Adipose tissue (tissue), 3 donors: ENCODE data around the gene MAGEB4. TPM values are rescaled to one million over a fixed set of nuclear protein-coding genes. Genes with fewer than 3 reads are reported as not detected.

Experiments used
- H3K27ac ChIP-seq: one replicate; pipeline ENCODE4 v1.5.1; 2013; ENCODE audit warnings: low read depth, low read length
- WGBS, 3 donors: extraction: QIAGEN DNeasy Blood & Tissue Kit; methylation state at CpG; one replicate each; pipeline ENCODE4 v1.1.7; 2013; 5-methylcytosine and 5-hydroxymethylcytosine counted together
- polyA plus RNA-seq, 3 donors: library from polyadenylated mRNA; stranded (reverse); fragments of 200-250 nt; gene quantifications; one replicate each; pipeline ENCODE4 v1.2.3, GENCODE V29; 2013
- donor health status: healthy with polysubstance abuse.
- donor health status: Bipolar disorder and iron deficiency.
- donor health status: healthy.

MAGEB4 gene
- polyA plus RNA-seq, 3 donors, result not detected

DNA sequence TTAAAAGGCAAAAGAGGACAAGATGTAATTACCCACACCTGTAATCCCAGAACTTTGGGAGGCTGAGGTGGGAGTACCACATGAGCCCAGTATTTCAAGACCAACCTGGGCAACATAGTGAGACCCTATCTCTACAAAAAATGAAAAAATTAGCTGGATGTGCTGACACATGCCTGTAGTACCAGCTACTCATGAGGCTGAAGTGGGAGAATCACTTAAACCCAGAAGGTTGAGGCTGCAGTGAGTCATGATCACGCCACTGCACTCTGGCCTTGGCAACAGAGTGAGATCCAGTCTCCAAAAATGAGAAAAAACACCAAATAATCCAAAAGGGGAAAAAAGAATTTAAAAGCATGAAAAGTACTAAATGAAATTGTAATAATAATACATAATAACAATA is 36.6 kb downstream of the MAGEB4 start:
- H3K27ac ChIP-seq, result no peak overlapping the region
- WGBS, 3 donors, result 41 to 92% (median 69%) methylated on average over 1 of the region's 1 CpG

DNA sequence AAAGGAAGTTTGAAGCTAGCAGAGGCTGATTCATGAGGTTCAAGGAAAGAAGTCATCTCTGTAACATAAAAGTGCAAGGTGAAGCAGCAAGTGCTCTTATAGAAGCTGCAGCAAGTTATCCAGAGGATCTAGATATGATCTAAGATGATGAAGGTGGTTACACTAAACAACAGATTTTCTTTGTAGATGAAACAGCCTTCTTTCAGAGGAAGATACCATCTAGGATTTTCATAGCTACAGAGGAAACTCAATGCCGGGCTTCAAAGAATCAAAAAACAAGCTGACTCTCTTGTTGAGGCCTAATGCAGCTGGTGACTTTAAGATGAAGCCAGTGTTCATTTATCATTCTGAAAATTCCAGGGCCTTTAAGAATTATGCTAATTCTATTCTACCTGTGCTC is 38.6 kb downstream of the MAGEB4 start:
- WGBS, 3 donors, result 82 to 94% (median 93%) methylated on average over 1 of the region's 1 CpG
- H3K27ac ChIP-seq, result no peak overlapping the region

DNA sequence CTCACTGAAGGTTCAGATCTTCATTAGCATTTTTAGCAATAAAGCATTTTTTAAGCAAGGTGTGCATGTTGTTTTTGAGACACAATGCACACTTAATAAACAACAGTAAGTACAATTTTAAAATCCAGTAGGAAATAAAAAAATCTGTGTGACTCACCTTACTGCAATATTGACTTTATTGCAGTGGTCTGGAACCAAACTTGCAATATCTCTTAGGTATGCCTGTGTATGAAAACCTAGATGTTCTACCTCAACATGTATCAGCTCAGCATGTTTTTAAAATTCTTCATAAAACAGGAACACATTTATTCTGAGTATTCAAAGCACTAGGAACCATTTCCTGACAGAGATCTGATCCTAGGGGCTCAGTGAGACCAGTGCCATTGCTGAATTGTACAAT is 40.7 kb downstream of the MAGEB4 start:
- H3K27ac ChIP-seq, result no peak overlapping the region

DNA sequence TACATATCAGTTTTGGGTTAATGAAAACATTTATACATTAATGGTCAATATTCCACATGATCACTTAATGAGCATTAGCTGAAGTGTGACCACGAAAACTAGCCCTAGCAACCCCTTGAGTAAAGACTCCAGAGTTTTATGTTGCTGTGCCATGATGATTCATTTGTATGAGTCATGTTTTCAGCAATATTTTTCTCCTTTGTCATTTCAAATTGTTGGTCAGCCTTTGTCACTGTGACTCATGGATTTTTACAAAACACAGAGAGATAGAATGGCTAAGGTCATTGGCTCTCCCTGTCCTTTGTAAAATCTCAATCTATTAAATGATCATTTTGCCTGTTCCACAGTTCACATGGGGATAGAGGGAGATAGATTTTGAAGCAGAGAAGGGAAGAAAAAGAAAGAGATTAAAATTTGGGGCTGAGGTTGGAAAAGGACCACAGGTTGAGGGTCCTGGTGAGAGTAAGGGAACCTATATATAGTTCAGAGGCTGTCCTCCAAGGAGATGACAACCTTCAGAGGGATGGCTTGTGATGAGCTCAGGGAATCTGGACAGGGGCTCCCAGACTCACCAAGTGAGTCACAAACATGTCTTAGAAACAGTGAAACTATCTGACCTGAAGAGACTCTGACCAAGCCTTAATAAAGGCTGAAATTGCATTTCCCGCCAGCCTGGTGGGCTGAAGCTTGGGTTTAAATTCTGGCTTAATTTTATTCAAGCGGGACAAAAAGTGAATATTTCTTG is 41.8 kb downstream of the MAGEB4 start:
- H3K27ac ChIP-seq, result no peak overlapping the region

More for the DNA sequence above, 41.8 kb downstream of the MAGEB4 start:
- 54 to 76% (median 74%) methylated on average over 3 of the region's 3 CpGs for WGBS, 3 donors

Other genes starting within 250 kb of the MAGEB4 start
- not detected for gene MAGEB2, start 26.4 kb upstream of the MAGEB4 start, polyA plus RNA-seq
- not detected for gene MAGEB3, start 11.3 kb upstream of the MAGEB4 start, polyA plus RNA-seq
- not detected for gene MAGEB1, start 5.1 kb downstream of the MAGEB4 start, polyA plus RNA-seq
- gene NR0B1, start 67.4 kb downstream of the MAGEB4 start, polyA plus RNA-seq, result 1 to 10 TPM in 1 of 3 donors, under 1 TPM in 1, not detected in 1; 0.13 to 1.4 TPM